Activated CD4-positive, alpha-beta T cell treated with anti-CD3 and anti-CD28 coated beads, Interleukin-2, amount 50 U/mL, for 48 hours (primary cell): ENCODE data around the gene TRIM46.

Source experiments
- DNase-seq, 2 experiments: peaks; one replicate each; pipeline ENCODE4 v3.0.0-alpha.2; 2020

Gene TRIM46

GRCh38 chr1:155173478-155174323 lies at the start of gene TRIM46:
TRIM46 (plus strand) TSS chr1:155173849; CDS start chr1:155173967, 118 bp downstream.
- peak; percentile 80 to 84 for DNase-seq

DNA sequence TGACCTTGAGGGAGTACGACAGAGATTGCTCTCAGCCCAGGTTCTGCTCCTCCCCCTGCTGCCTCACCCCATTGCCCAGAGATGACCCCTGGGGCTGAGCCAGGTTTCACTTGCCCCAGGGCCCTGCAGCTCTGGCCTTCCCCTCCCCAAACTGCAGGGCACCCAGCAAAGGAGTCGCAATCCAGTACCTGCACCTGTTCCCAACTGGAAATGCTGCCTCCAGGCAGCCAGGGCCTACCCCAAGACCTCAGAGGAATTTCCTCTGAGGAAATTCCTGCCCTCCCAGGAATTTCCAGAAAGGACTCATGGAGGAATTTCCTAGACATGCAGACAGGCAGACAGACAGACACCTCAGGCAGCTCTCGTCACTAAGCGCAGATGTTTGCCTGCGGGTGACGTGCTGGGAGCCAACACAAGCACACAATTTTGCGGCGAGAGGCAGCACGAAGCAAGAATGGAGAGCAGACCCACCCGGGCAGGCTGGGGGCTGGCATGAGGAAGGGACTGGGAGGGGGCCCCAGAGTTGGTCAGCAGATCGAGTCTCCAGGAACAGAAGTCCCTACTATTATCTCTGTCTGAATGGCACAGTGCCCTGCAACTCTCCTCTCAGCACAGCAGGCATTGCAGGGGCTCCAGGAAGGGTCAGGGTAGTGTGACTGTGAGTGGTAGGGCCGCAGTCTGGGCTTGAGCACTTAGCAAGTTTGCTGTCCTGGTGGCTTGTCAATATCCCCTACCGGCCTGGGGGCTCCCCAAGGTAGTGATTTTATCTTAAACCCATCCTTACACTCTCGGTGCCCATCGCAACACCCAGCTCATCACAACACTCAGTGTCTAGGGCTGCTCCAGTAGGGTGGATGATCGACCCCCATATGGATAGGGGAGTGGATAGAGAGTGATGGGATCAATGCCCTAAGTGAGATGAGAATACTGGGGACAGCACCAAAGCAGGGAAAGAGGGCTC lies 48.9 kb upstream of the TRIM46 start:
- no peak for DNase-seq

DNA sequence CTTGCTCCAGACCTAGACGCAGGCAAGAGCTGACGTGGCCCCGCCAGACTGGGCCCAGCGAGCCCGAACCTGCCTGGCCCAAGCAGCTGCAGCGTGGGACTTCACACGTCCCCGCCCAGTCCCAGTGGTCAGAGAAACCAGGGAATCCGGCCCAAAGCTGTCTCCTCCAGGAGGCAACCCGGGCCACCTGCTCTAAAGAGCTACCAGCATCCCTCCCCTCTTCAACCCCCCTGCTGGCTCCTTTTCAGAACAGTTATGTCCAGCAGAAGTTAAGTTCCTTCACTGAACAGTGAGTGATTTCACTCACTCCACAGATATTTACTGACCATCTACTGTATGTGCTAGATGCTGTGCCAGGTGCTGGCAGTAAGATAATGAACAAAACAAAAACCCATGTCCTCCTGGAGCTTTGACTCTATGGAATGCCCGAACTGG lies 48.1 kb upstream of the TRIM46 start:
- DNase-seq: no peak

DNA sequence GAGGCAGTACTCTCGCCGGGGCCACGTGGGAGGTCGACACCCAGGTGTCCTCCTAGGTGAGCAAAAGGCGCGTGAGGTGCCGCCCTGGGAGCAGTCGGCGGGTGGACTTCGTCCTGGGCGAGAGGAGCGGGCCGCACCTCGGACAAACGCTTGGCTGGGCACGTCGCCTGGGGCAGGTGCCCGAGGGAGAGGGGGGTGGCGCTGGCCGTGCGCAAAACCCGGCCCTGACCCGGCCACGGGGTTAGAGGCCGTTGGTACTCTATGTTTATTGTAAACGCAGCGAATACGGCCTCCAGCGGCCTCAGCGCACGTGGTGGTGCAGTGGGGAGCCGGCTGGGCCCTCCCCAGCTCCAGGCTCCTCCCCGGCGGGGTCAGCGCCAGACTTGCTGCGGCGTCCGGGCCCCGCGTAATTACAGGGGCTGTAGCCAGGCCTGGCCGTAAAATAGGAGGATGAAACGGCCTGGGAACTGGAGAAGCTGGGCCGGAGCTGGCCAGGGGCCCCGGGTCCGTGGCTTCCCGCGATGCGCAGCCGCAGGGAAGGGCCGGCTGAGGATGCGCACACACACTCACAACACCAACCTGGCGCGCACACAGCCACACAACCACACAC lies 47.6 kb upstream of the TRIM46 start:
- DNase-seq: no peak

DNA sequence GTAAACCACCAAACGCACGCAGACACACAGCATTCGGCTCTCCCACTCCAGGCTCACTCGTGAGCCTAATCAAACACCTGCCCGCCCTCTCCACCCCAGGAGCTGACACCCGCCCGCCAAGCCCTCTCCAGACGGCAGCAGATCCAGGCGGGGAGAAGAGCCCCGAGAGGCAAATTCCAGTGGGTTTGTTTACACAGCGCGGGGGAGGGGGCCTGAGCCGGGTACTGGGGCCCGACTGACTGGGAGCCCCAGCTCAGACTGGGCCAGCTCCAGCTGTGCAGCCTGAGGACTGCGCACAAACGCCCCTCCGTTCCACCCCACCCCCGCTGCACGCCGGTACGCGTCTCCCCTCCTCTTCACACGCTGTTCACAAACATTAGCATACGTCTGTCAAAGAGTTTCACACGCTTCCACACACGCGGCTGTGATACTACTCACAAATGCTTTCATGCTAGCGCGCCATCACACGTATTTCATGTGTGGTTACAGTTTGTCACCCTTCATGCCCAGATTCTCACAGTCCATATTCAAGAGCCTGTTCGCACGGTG lies 47.0 kb upstream of the TRIM46 start:
- DNase-seq: peak; percentile 32 to 36

GRCh38 chr1:155127105-155127966 lies 46.3 kb upstream of the TRIM46 start, which contains the start of gene EFNA1:
EFNA1 (plus strand) TSS chr1:155127876; CDS start chr1:155127978, 102 bp downstream.
- DNase-seq: peak; percentile 47 to 53

GRCh38 chr1:155127967-155128754 lies 45.5 kb upstream of the TRIM46 start:
- DNase-seq: no peak

GRCh38 chr1:155128755-155129473 lies 44.7 kb upstream of the TRIM46 start:
- no peak for DNase-seq

GRCh38 chr1:155130272-155131006 lies 43.2 kb upstream of the TRIM46 start:
- no peak for DNase-seq

GRCh38 chr1:155131285-155131684 lies 42.4 kb upstream of the TRIM46 start:
- DNase-seq: no peak

GRCh38 chr1:155131856-155132255 lies 41.8 kb upstream of the TRIM46 start:
- DNase-seq: no peak

GRCh38 chr1:155133799-155134281 lies 39.8 kb upstream of the TRIM46 start:
- no peak for DNase-seq

GRCh38 chr1:155134322-155134721 lies 39.3 kb upstream of the TRIM46 start:
- no peak for DNase-seq

DNA sequence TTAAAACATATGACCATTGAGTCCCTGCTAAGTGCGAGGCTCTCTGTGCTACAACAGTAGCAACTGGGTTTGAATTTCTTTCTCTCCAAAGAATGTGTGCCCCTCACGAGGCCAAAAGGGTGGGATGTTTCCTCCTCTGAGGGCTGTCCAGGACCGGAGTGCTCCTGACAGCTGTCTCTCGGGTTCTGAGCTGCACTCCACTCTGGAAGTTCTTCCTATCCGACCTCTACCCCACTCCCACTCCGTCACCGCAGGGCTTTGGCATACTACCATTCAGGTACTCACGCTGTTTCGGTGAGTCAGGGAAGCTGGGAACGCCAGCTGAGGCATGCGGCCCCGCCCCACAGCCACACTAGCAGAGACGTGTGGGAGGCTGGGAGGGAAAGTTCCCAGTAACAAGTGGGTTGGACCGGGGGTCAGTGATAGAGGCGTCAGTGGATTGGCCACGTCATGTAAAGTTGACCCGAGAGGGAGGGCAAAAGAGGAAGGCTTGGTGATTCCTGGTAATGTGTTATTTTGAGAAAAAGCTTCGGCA lies 38.7 kb upstream of the TRIM46 start:
- DNase-seq: peak; percentile 89 to 92

GRCh38 chr1:155135415-155136028 lies 38.1 kb upstream of the TRIM46 start, which contains the start of gene SLC50A1:
SLC50A1 (plus strand) TSS chr1:155135852; CDS start chr1:155135912, 60 bp downstream.
- DNase-seq: peak; percentile 95

- DNase-seq: no peak
Observed at GRCh38 chr1:155136748-155137147, 36.9 kb upstream of the TRIM46 start.

DNA sequence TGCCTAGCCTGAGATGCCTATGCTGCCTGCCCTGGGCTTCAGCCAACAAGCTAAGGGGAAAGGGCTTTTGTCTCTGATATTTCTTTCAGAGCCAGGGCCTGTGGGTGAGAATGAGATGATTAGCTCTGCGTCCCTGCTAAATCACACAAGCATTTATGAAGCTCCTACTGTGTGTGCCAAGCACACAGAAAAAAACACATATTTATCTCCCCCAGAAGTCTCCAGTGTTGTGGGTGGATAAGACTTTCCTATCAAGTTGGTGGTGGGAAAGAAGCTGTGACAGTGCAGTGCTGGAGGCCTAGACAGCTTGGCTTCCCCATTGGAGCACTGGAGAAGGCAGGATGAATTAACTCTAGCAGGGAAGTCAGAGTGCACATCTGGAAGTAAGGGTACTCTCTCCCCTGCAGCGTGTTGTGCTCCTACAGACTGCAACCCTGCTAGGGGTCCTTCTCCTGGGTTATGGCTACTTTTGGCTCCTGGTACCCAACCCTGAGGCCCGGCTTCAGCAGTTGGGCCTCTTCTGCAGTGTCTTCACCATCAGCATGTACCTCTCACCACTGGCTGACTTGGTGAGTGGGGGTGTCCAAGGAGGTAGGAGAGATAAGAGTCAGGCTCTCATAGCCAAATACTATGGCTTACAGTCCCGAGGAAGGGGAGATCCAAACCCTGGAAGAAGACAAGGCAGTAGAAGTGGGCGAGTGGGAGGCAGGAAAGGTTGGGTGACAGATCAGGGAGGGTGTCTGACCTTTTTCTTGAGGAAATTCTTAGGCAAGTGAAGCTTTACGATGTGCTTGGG lies 36.3 kb upstream of the TRIM46 start:
- DNase-seq: no peak
